Epithelial cell of proximal tubule (primary cell): ENCODE data around the gene SNW1. TPM values are rescaled to one million over a fixed set of nuclear protein-coding genes. Genes with fewer than 3 reads are reported as not detected.

Experiments used
- DNase-seq: peaks from one replicate; pipeline ENCODE4 v3.0.0-alpha.2; 2011; ENCODE audit warnings: low read depth
- H3K4me3 ChIP-seq: 2 replicates; pipeline ENCODE4 v1.5.1; 2011; ENCODE audit warnings: low read depth, mild to moderate bottlenecking, low read length
- total RNA-seq: library from RNA; depleted of rRNA; stranded (reverse); fragments of >200 nt; gene quantifications from 2 replicates; pipeline ENCODE4 v1.2.3, GENCODE V29; 2015
- TF ChIP-seq, protein P1 (sequence below): conservative IDR thresholded peaks from 2 replicates; pipeline ENCODE4 v1.5.1; 2012; ENCODE audit warnings: low read depth, mild to moderate bottlenecking, low read length

SNW1 gene
- total RNA-seq, 1 donor from 2014 or later = 62.0 TPM

DNA sequence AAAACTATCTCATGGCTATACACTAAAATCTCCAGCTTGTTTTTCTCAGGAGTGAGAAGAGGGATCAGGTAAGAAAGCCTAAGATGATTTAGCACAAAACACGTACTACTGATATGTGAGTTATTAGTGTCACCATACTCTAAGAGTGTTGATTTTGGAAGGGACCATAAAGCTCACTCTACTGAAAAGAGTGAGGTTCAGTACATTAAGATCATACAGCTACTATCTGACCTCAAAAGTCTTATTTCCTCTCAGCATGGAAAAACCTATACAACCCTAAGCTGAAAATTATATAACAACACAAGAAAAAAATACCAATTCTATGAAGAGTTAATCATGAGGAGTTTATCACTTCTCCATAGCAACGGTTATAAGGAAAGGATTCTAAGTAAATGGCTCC is 19.5 kb downstream of the SNW1 start:
- DNase-seq = no peak
- H3K4me3 ChIP-seq = no peak overlapping the region
- TF ChIP-seq, protein P1, sequence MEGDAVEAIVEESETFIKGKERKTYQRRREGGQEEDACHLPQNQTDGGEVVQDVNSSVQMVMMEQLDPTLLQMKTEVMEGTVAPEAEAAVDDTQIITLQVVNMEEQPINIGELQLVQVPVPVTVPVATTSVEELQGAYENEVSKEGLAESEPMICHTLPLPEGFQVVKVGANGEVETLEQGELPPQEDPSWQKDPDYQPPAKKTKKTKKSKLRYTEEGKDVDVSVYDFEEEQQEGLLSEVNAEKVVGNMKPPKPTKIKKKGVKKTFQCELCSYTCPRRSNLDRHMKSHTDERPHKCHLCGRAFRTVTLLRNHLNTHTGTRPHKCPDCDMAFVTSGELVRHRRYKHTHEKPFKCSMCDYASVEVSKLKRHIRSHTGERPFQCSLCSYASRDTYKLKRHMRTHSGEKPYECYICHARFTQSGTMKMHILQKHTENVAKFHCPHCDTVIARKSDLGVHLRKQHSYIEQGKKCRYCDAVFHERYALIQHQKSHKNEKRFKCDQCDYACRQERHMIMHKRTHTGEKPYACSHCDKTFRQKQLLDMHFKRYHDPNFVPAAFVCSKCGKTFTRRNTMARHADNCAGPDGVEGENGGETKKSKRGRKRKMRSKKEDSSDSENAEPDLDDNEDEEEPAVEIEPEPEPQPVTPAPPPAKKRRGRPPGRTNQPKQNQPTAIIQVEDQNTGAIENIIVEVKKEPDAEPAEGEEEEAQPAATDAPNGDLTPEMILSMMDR = no peak

DNA sequence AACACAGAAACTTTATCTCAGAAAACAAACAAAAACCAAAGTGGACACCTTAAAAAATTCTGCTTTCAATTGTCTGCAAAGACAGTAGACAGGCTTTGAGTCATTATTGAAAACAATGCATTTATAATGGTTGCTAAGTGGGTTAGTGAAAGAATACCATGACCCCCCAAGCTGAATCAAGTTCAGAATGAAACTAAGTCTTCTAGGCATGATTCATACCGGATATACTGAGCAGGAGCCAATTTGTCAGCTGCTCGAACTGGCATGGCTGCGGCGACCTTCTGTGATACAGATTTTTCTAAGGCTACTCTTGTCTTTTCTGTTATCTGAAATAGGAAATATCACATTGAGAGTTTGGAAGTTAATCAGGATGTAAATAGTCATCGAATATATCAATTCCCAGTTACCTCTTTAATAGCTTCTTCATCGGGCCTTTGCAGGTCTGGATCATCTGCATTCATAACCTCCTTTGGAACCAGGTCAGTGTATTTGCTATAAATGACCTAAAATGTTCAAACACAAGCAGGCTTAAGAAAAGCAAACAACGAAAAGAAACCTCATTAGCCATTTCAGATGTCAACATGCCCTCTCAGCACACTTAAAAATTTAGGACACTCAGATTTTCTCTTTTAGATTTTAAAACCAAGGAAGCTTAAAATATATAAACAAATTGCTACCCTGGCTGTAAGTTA is 22.3 kb downstream of the SNW1 start:
- H3K4me3 ChIP-seq = no peak overlapping the region
- TF ChIP-seq, protein P1 = no peak
- no peak for DNase-seq

DNA sequence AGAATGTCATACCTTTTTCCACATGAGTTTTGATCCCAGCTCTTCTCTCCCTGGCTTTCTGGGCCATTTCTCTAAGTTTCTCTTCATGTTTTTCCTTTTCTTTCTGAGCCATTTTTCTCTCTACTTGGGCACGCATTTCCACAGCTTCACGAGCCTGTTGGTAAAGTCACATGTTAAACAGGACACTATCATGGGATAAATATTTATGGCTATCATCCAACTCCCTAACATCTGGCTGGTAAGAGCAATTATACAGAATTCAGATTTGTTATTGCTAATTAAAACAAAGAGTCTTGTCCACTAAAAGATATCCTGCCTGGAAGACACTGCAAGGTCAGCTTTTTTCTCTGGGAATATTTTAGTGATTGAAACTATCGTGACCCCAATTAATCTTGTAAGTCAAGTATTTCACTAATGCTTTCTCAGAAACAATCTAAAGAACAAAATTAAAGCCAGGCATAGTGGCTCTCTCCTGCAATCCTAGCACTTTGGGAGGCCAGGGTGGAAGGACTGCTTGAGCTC is 29.9 kb downstream of the SNW1 start:
- TF ChIP-seq, protein P1 = no peak
- no peak for DNase-seq
- H3K4me3 ChIP-seq = no peak overlapping the region

DNA sequence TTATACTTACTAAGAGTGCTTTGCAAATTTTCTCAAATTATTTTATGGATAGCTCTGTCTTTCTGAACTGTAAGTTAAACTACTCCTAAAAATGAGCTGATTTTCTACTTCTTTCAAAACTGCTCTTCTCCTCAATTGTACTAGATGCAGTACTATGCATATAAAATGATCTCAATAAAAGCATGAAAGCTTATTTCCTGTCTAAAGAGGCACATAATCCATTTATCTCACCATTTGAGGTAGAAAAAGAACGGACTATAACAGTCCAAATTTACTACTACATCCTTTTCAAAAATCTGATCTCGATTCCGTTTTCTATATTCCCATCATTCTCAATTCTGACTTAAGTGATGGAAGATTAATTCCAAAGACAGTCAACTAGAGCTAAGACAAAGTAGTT is 38.7 kb downstream of the SNW1 start:
- DNase-seq = no peak
- no peak overlapping the region for H3K4me3 ChIP-seq
- TF ChIP-seq, protein P1 = no peak

GRCh38 chr14:77721437-77721836 is 39.5 kb downstream of the SNW1 start:
- TF ChIP-seq, protein P1 = no peak
- DNase-seq = no peak
- H3K4me3 ChIP-seq = no peak overlapping the region

GRCh38 chr14:77717608-77718305 is 43.2 kb downstream of the SNW1 start:
- DNase-seq = no peak
- TF ChIP-seq, protein P1 = no peak
- no peak overlapping the region for H3K4me3 ChIP-seq
